DMS53 treated with DMSO at 0.1 percent for 48 hours (cell line): Measurements from ENCODE around the gene GPR146.

Source experiments
- DNase-seq: peaks from one replicate; lab custom pipeline; 2025; ENCODE audit not compliant: unreplicated experiment; lab: John Stamatoyannopoulos, UW

The GPR146 gene

DNA sequence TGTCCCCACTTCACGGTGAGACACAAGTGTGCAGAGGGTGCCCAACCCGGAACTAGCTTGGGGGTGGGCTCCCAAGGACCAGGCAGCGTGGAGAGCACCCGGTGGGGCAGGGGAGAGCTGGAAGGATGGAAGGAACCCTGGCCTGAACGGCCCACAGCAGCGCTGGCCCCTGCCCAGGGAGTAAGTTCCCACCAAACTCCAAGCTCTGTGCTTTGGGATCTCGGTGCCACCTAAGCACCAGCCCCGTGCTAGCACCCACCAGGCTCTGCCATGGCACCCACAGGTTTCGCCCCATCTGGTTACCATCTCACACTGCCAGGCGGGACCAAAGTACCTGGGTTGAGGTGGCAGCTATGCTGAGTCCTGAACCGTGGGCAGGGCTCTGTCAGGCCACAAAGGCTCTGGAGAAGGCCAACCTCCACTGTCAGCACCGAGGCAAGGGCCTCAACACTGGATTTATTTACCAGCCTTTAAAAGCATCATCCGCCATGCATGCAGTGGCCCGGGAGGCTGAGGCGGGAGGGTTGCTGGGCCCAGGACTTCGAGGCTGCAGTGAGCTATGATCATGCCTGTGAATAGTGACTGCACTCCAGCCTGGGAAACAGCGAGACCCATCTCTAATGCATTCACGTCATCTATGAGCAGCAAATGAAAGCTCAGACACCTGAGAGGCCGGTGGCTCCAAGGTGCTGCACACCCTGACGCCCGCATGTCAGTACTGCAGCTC is 59.6 kb downstream of the GPR146 start:
- no peak for DNase-seq

DNA sequence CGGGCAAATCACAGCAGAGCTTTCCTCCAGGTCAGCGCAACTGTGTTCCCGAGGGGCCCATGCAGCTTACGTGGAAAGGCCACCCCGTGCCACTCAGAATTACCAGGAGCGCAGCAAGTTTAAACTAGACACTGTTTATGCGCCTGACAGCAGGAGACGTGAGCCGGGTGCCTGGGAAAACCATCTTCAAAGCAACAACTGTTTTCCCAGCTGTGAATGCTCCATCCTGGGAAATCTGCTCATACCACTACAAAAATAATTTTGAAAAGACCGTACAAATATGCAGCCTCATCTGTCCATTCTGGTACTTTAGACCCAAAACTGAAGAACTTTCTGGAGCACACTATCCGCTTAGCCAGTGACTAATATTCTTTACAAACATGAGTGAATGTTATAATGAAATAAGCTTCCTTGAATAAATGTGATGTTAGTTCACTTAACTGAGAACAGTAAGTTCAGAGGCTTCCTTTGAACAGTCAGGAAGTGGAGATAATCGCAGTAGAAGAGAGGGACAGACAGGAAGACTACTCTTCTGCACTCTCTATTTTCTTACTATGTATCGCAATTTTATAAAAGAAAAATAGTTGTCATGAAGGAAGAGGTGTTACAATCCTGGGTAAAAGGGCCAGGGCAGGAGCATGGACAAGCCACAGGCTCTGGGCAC is 60.3 kb downstream of the GPR146 start:
- no peak for DNase-seq

DNA sequence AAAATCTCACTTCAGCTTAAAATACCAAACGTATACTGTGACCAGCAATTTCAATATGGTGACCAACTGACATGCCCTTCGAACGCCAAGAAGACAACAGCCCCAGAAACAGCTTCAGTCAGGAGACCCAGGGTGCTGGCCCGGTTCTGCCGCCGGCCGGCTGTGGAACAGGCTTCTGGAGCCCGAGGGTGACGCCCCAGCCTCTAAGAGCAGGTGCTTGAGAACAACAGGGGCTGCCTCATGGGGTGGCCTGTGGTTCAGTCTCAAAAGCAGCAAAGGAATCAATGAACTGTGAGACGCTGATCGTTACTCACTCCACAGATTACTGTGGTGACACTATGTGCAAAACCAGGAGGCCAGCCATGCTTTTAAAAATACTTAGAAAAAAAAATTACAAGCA is 60.8 kb downstream of the GPR146 start:
- DNase-seq: no peak

DNA sequence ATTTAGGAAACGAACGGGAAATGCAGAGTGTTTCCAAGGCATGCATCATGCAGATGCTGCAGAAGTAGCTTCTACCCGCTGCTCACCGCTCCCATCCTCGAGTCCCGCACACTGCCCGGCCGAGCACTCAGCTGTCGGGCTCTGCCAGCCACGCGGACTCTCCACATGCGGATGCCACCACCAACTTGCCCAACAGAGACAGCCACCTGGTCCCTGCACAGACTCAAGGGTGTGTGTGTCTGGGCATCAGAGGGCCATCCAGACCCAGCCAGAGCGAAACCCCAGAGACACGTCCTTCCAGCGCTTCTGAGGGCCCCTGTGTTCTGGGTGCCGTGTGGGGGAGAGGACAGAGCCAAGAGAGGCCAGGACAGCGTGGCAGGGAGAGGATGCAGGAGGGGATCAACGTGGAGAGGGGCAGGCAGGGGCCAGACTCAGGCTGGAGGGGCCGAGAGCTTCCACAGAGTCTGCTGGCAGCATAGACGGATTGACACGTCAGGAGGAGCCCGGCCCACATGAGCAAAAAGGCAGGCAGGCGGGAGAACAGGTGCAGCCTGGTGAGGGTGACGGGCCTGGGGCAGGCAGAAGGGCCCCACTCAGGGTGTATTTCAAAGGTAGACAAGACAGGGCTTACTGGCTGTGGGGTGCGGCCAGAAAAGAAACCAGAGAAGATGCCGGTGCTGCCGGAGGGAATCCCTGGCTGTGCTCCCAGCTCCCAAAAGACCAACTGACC is 61.9 kb downstream of the GPR146 start:
- no peak for DNase-seq

DNA sequence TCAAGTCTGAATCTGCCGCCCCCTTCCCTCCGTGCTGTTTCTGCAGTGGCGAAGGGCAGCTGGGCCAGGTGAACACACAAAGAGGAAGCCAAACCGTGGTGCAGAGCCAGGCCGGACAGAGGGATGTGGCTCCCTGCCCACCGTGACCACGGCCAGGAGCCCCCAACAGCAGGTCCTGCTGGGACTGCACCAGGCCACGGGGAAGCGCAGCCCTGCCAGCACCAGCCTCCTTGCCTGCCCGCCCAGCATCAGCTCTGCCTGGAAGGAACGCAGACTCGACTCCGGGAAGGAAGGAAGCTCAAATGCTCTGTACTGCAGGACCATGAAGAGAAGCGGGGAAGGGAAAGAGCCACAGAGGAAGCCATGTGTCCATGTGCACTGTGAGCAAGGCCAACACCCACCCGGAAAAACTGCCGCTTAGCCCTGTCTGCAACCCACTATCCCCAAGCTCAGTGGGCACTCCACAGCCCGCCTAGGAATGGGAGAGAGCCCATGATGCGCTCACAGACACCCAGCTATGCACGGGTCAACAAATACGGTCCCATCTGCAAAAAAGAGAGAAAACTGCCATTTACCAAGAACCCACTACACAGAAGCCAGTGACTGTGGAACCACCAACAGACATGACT is 62.6 kb downstream of the GPR146 start:
- DNase-seq: no peak

DNA sequence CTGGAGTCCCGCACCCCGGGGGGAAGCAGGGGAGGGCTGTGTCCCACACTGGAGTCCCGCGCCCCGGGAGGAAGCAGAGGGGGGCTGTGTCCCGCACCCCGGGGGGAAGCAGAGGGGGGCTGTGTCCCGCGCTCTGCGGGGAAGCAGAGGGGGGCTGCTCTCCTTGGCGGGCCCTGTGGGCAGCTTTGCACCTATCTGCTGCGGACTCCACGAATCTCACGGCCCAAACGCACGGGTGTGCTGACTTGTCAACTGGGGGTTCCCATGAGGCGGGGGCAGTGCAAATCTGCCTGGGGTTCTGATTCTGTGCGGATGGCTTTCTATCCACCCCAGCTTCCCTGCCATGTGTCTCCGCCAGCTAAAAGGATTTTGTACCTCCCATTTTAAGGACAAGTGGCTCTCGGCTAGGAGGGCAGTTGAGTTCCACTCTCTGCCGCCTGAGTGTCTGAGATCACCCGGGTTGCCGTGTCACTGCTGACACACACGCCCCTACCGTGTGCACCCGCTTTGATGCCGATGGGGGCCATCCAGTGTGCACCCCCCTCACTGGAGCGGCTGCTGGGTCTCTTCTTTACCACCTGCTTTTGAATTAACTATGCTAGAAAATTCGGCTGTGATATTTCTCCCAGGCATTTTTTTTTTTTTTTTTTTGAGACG is 64.0 kb downstream of the GPR146 start:
- no peak for DNase-seq
